ENCODE measurements around the gene IRF4.

IRF4 gene

GRCh38 chr6:391559-392440 is at the start of gene IRF4:
Gene IRF4 (plus strand): TSS chr6:391752. CDS start chr6:393153, 1,401 bp downstream.
- peak; percentile 73 for DNase-seq

- no peak for DNase-seq
These were observed 49.4 kb upstream of the IRF4 start for GRCh38 chr6:341914-342831.

DNA sequence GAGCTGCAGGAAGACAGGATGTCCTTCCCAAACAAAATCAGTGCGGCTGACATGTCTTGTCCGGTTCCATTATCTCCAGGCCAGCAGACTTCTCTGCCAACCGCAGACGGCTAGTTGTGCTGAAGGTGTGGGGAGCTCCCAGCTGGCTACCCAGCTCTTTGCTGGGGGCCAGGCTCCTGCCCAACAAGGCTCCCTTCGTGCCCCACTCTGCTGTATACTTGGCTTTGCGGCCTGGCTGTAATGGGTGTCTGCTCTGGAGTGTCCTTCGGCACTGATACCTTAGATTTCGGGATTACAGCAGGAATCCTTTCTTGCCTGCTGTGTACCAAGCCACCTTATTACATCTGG is 48.7 kb upstream of the IRF4 start:
- DNase-seq, result no peak

DNA sequence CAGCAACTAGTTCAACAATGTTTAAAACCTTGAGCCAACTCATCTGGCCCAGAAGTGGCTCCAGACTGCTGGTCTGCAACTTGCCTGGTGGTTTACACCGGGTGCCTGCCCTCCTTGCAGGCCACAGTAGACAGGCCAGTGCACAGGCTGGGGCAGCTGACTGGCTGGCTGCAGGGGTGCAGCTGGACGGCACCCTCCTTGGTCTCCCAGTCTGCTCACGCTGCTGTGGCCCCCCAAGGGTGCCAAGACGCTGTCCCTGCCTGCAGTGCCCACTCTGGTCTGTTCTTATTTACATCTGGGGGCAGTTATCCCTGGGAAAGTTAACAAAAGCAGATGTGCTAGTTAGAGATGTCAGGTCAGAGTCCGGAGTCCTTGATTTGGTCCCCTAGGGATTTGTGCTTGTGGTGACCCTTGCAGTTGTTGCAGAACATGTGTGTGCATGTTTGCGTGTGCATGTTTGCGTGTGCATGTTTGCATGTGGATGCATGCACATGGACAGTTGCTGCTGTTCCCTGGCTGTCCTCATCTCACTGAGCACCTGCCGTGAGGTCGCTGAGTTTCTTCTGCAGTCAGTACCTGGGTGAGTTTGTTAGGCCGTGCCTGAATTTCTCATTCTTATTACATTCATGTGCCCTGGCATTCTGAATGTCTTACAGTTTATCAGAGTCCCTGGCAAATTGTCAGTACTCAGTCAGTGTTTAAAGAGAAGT is 48.2 kb upstream of the IRF4 start:
- no peak for DNase-seq

GRCh38 chr6:343960-344815 is 47.4 kb upstream of the IRF4 start:
- no peak for DNase-seq

DNA sequence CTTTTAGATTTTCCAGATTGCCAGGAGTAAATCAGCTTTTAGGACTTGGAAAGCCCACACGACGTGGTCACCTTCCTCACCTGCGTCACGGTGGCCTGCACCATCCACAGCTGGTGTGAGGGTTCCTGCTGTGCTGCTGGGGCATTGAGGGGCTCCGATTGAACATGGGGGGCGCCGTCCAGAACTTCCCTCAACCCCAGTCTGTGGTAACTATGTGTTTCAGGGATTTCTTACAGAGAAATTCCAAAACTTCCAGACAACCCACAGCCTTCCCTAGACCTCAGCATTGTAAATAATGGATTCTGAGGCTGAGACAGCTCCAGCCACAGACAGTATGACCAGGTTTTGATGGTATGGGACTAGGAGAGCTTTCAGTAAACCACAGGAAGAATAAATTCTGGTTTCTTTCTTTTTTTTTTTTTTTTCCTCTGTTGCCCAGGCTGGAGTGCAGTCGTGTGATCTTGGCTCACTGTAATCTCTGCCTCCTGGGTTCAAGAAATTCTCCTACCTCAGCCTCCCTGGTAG is 46.7 kb upstream of the IRF4 start:
- no peak for DNase-seq

- no peak for DNase-seq
These were observed 45.7 kb upstream of the IRF4 start for GRCh38 chr6:345747-346385.

DNA sequence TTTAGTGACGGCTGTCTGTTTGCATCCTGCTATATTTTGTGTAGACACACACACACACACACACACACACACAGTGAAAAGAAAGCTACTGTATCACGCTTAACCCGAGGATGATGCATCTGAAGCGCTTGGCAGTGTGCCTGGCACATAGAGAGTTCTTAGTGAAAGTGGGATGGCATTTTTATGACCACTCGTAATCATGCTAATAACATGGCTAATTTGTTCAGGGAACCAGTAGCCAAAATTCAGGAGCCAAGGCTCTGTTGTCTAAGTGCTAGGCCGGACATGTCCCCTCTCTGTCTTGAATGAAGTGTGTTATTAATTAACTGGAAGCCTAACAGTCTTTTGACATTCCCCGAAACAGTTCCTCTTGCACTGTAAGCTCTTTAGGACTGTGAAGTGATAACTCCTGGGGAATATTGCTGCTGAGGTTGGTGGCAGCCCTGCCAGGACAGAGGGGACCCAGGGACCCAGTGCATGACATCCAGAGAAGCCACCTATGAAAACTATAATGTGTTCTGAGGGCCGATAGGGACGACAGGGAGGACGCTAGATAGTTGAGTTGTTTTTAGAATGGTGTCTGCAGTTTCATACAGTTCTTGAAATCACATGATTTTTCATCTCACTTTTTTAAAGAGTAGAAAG is 45.0 kb upstream of the IRF4 start:
- DNase-seq, result no peak

DNA sequence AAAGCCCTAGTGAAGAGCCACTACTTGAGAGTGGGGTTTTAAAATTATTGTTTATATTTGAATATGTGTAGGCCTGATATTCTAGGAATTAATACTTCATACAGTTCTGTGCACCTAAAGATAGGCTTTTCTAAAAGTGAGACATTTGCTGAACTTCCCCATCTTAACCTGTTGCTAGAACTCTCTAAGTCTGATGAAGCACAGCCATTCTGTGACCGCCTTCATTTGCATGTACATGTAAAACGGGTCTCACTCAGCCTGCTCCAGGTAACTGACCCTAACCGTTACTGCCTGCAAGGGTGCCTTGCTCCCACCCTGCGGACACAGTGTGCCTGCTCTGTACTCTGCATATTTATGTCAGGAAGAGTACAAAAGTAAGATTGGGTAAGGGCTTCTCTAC is 44.3 kb upstream of the IRF4 start:
- no peak for DNase-seq

GRCh38 chr6:347951-348859 is 43.3 kb upstream of the IRF4 start:
- DNase-seq, result no peak

DNA sequence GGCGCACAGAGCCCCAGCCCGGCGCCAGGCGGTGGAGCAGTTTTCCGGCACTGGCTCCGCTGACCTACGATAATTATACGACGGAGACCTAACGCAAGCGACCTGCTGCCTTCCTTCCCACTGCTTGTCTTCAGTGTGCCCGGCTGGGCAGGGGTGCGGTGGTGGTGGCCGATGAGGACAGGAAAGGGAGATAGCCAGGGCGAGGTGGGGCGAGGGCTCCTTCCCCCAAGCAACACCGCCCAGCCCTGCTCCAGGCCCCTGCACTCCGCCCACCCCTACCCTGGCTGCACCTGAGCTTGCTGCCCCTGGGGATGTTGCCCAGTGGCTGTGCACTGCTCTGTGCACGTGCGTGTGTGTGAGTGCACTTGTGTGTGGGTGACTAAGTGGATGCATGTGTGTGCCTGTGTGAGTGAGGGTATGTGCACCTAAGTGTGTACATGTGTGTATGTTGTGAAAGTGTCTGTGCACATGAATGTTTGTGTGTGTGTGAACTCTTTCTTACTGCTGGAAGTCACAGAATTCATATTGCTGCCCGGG is 42.6 kb upstream of the IRF4 start:
- DNase-seq, result no peak

- no peak for DNase-seq
These were observed 42.0 kb upstream of the IRF4 start for GRCh38 chr6:349491-349921.

GRCh38 chr6:350371-350770 is 41.2 kb upstream of the IRF4 start:
- DNase-seq, result no peak

GRCh38 chr6:351011-351866 is 40.3 kb upstream of the IRF4 start:
- DNase-seq, result no peak

GRCh38 chr6:351867-352289 is 39.7 kb upstream of the IRF4 start:
- DNase-seq, result no peak

- no peak for DNase-seq
These were observed 39.1 kb upstream of the IRF4 start for GRCh38 chr6:352474-352873.

DNA sequence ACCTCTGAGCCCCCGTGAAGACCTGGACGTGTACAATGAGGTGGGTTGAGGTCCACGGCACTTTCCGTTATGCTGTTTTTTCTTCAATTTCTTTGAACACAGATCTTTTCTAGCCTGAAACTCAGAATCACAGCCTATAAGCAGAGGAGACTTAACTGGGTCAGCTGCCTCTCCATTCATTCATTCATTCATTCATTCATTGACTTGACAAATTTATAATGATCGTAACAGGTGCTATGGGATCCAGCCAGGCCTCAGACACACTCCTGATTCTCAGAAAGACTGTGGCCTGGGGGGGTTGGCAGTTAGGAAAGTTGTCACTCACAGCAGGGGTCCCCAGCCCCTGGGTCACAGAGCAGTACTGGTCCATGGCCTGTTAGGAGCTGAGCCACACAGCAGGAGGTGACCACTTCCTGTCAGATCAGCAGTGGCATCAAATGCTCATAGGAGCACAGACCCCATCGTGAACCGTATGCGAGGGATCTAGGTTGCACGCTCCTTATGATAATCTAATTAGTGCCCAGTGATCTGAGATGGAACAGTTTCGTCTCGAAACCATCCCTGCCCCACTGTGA is 38.6 kb upstream of the IRF4 start:
- no peak for DNase-seq

Data from activated T-cell treated with anti-CD3 and anti-CD28 coated beads, Interleukin-2, amount 50 U/mL, for 1 hour (primary cell).